Measurements from ENCODE around the gene NUP107. TPM values are rescaled to one million over a fixed set of nuclear protein-coding genes. Genes with fewer than 3 reads are reported as not detected.

NUP107 gene
- total RNA-seq, 2 experiments from 2014 or later, result 106 to 126 TPM

DNA sequence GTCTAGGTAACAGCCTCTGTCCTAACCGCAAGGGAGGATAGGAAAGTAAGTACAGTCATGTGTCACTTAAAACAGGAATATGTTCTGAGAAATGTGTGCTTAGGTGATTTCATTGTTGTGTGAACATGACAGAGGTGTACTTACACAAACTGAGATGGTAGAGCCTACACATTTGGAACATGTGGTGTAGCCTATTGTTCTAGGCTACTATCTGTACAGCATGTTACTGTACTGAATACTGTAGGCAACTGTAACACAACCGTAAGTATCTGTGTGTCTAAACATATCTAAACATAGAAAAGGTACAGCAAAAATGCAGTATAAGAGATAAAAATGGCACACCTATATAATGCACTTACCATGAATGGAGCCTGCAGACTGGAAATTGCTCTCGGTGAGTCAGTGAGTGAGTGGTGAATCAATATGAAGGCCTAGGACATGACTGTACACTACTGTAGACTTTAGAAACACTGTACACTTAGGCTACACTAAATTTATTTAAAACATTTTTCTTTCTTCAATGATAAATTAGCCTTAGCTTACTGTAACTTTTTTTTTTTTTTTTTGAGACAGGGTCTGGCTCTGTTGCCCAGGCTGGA, 108.0 kb downstream of the NUP107 start:
- TF ChIP-seq, protein P1, sequence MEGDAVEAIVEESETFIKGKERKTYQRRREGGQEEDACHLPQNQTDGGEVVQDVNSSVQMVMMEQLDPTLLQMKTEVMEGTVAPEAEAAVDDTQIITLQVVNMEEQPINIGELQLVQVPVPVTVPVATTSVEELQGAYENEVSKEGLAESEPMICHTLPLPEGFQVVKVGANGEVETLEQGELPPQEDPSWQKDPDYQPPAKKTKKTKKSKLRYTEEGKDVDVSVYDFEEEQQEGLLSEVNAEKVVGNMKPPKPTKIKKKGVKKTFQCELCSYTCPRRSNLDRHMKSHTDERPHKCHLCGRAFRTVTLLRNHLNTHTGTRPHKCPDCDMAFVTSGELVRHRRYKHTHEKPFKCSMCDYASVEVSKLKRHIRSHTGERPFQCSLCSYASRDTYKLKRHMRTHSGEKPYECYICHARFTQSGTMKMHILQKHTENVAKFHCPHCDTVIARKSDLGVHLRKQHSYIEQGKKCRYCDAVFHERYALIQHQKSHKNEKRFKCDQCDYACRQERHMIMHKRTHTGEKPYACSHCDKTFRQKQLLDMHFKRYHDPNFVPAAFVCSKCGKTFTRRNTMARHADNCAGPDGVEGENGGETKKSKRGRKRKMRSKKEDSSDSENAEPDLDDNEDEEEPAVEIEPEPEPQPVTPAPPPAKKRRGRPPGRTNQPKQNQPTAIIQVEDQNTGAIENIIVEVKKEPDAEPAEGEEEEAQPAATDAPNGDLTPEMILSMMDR (conservative IDR thresholded peaks at IDR 0.05; ENCODE audit: low read length), result no peak
- TF ChIP-seq EZH2phosphoT487 (IDR thresholded peaks at IDR 0.05; ENCODE audit: borderline replicate concordance, low read depth, low read length), result no peak
- H3K4me3 ChIP-seq (ENCODE audit: low read depth, low read length, poor library complexity, severe bottlenecking), result no peak overlapping the region
- H2AFZ ChIP-seq (ENCODE audit: low read length), result no peak overlapping the region
- no peaks in the 10 kb centered on the region for H3K9me2 ChIP-seq (ENCODE audit: insufficient read depth, low read length)
- POLR2A ChIA-PET, result interaction anchor here (0.6 to 4.8 kb wide), 8 partner anchors 9 to 20 kb away, joined by 3 to 28 read pairs (median 8); partner anchors contain the start of gene MDM2
- peaks cover 4% of the 10 kb centered on the region; the same call in 1 of the 2 replicates for H3K36me3 ChIP-seq (ENCODE audit: insufficient read depth, low read length)
- no peak for DNase-seq (ENCODE audit: low spot score)
- peaks cover 50% of the 10 kb centered on the region for H3K4me1 ChIP-seq (ENCODE audit: insufficient read depth, low read length, poor library complexity, severe bottlenecking)
- H3K79me2 ChIP-seq (ENCODE audit: insufficient read depth, low read depth, low read length), result no peaks in the 10 kb centered on the region
- no peaks in the 10 kb centered on the region for H4K20me1 ChIP-seq (ENCODE audit: insufficient read depth, low read length)
- intact Hi-C loops (cut with micrococcal nuclease; ENCODE audit: unreplicated experiment), result no loop called here
- CTCF ChIA-PET (ENCODE audit: unreplicated experiment), result no interaction called here
- peak overlapping the region; percentile 76 for H3K27ac ChIP-seq (ENCODE audit: low read depth, low read length, poor library complexity, severe bottlenecking)
- no TSS peak for BruUV-seq (replicated peaks)
- no peaks in the 10 kb centered on the region for H3K9me3 ChIP-seq (ENCODE audit: low read length)
- H3K4me2 ChIP-seq (ENCODE audit: low read length), result peak overlapping the region; percentile 43; the same call in 1 of the 2 replicates

Other genes starting within 250 kb of the NUP107 start
- 100 and 101 TPM in 2 replicates for gene RAP1B, start 76.1 kb upstream of the NUP107 start, total RNA-seq (2014; rRNA removed; shearing (Covaris generic))
- 164 and 166 TPM in 2 replicates for gene RAP1B, start 76.1 kb upstream of the NUP107 start, total RNA-seq (2022)
- 24.6 and 26.6 TPM in 2 replicates for gene SLC35E3, start 59.2 kb downstream of the NUP107 start, total RNA-seq (2014; rRNA removed; shearing (Covaris generic))
- gene SLC35E3, start 59.2 kb downstream of the NUP107 start, total RNA-seq (2022), result 39.1 and 66.6 TPM in 2 replicates
- gene MDM2, start 121.2 kb downstream of the NUP107 start, total RNA-seq (2014; rRNA removed; shearing (Covaris generic)), result 143 and 229 TPM in 2 replicates
- gene MDM2, start 121.2 kb downstream of the NUP107 start, total RNA-seq (2022), result 318 and 366 TPM in 2 replicates
- 3.8 and 4.8 TPM in 2 replicates for gene CPM, start 246.2 kb downstream of the NUP107 start, total RNA-seq (2014; rRNA removed; shearing (Covaris generic))
- gene CPM, start 246.2 kb downstream of the NUP107 start, total RNA-seq (2022), result 10.5 and 13.0 TPM in 2 replicates

Data from OCI-LY7 (cell line).